Central memory CD4-positive, alpha-beta T cell (primary cell): Measurements from ENCODE around the gene COP1.

Experiments
- DNase-seq: peaks from one replicate; pipeline ENCODE4 v3.0.0; 2022

Gene COP1

DNA sequence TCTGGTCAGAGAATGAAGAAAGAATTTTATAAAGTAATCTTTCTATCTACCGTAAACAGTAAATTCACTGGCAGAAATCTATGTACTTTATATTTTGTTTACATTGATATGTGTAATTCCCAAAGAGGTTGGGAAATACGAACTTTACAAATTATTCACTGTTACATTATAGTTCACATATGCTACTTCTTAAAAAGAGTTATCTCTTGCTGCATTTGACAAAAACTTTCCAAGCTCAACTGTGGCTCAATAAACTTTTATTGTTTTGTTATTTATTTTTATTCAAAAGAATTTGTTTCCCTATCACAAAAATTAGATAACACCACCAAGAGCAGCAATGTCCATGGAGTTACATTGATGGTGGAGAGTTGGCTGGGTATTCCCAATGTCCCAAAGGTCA lies 262.5 kb downstream of the COP1 start:
- DNase-seq = no peak

DNA sequence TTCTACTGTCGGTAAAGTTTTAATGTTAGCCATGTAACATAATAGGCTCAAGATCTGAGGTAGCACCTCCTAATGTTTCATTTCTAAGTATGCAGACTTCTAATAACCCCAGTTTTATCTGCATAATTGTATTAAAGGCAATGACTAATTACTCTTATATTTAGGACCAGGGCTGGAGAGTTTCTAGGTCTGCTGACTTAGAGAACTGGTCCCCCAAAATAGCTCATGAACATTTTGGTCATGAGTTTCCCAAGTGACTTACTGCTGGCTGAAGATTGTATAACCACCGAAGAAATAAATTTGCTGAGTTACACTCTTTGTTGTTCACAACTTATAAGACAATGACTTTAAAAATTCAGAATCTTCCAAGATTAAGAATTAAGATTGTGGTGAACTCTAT lies 265.9 kb downstream of the COP1 start:
- DNase-seq = no peak

- DNase-seq = no peak
Observed at GRCh38 chr1:175936736-175937135, 270.4 kb downstream of the COP1 start.

GRCh38 chr1:175935566-175936115 lies 271.4 kb downstream of the COP1 start:
- DNase-seq = no peak

- DNase-seq = no peak
Observed at GRCh38 chr1:175935166-175935565, 271.9 kb downstream of the COP1 start.

GRCh38 chr1:175933801-175934200 lies 273.3 kb downstream of the COP1 start:
- no peak for DNase-seq

- no peak for DNase-seq
Observed at GRCh38 chr1:175927944-175928343, 279.1 kb downstream of the COP1 start.

DNA sequence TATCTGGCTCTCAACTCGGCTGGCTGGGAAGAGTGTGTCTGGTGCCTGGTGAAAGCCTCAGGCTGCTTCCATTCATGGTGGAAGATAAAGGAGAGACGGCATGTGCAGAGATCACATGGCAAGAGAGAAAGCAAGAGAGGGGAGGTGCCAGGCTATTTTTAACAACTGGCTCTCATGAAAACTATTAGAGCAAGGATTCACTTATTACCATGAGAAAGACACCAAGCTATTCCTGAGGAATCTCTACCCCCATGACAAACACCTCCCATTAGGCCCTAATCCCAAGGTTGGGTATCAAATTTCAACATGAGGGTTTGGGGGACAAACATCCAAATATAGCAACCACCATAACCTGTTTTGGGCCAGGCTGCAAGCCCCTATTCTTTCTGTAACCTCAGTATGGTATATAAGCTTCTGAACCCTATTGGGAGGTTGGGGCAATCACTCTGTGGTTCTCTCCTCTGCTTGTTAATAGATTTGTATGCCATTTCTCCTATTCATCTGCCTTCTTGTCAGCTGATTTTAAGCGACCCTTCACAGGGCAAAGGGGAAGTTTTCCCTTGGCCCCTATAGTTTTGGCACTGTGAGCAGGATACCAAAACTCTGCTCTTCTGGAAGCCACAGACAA lies 284.7 kb downstream of the COP1 start:
- no peak for DNase-seq

GRCh38 chr1:175920381-175920780 lies 286.7 kb downstream of the COP1 start:
- no peak for DNase-seq

DNA sequence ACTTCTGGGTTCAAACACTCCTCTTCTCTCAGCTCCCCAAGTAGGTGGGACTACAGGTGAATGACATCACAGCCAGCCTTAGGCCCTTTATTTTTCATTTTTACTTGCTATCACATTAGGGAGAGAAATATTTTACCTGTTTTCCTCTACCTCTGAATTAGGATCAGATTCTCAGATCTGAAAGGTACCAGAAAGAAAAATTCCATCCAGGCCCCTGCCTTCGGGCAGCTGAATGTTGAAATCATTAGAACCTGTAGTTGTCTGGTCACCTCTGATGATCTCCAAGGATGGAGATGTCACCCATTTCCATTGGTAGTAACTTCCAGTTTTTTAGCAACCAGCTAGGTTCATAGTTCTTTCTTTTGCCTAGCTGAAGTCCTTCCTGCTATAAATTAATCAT lies 288.1 kb downstream of the COP1 start:
- no peak for DNase-seq

DNA sequence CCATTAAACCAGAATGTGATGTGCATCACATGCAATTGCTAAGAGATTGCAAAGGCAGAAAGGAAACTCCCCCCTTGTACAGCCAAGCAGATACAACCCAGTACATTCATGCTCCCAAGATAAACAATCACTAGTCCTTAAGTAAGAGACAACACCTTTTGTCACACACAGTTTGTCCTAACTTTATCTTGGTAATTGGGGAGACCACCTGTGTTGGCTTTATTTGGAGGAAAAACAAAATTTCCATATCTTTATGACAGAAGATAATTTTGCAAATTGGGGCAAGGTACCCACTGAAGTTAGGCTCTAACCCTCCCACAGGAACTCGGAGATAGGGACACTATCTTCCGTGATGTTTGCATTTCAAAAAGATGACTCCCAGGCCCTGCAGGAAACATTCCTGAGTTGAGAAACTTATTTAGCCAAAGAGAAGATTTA lies 288.7 kb downstream of the COP1 start:
- no peak for DNase-seq

GRCh38 chr1:175914115-175914514 lies 293.0 kb downstream of the COP1 start:
- DNase-seq = no peak

GRCh38 chr1:175911138-175911537 lies 295.9 kb downstream of the COP1 start:
- no peak for DNase-seq

- DNase-seq = no peak
Observed at GRCh38 chr1:175906370-175906769, 300.7 kb downstream of the COP1 start.

GRCh38 chr1:175904808-175905207 lies 302.3 kb downstream of the COP1 start:
- no peak for DNase-seq

DNA sequence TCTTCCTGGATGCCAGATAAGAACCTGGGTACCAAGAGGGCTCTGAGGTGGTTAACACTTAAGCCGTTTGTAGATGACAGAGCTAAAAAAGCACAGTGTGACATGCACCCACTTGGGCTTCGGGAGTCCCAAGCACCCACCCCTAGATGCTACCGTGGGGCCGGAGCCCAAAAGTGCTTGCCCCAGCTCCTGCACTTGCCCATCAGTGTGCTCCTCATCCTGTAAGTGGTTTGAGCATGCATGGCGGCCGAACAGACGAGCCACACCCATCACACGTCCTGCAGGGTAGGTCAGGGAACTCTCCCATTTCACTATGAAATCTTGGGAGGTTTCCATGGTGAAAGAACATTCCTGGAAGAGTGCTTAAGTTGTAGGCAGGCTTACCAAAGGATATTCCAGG lies 304.8 kb downstream of the COP1 start:
- DNase-seq = no peak

- DNase-seq = no peak
Observed at GRCh38 chr1:175901076-175901836, 305.8 kb downstream of the COP1 start.

GRCh38 chr1:175900171-175900570 lies 306.9 kb downstream of the COP1 start:
- no peak for DNase-seq

- DNase-seq = no peak
Observed at GRCh38 chr1:175895966-175896365, 311.1 kb downstream of the COP1 start.
